Stromal cell of bone marrow (primary cell): ENCODE measurements around the gene PPARG.
A peak's percentile ranks its signal among the peaks of the same experiment; 100 is the strongest.
"Not testable (repeated sequence)": the region's sequence is repeated elsewhere in the genome, so short reads cannot be mapped to it uniquely, and the experiment has no call there.

Source experiments
- DNase-seq: peaks from one replicate; pipeline ENCODE4 v3.0.0-alpha.2; 2012; ENCODE audit warnings: low read depth

PPARG gene

DNA sequence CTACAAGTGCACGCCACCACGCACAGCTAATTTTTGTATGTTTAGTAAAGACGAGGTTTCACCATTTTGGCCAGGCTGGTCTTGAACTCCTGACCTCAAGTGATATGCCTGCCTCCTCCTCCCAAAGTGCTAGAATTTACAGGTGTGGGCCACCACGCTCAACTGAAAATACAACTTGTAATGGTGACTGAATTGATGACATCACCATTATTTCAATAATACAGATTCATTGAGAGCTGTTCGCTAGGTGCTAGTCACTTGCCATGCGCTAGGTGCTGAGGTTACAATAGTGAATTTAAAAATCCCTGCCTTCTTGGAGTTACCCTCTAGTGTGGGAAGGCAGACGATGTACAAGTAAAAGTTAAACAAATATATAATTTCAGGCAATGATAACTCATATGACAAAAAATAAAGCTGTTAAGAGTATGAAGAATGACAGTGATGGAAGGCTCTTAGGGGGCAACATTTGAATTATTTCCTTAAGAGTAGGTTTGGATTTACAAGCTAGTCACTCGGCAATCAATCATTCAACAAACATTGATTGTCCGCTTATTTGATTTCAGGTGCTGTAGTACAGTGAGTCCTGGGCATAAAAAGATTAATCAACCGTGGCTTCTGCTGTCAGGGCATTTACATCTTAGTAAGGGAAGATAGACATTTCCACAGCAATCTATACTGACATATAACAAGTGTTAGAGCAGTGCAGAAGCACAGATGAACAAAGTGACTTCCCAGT lies 9.1 kb upstream of the PPARG start:
- no peak for DNase-seq

DNA sequence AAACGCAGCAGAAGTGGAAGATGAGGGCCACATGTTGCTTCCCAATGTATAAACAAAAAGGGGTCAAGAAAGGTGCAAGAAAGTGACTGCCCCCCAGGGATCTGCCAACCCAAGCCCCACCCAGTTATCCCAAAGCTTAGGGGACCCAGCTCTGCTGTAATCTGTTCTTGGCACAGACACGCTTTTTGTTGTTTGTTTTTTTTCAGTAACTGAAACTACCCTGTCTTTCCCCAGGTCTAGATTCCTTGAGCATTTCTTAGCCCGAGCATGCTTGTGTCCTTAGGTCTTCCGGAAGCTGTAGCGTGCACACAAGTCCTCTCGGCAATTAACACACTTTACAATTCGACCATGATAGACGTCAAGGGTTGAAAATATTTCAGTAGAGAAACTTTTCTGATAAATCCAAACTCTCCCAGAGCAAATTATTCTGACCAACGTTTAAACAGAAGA lies 8.5 kb upstream of the PPARG start:
- no peak for DNase-seq

GRCh38 chr3:12284591-12284990 lies 4.3 kb upstream of the PPARG start:
- DNase-seq, result no peak

- no peak for DNase-seq
These were observed 3.8 kb upstream of the PPARG start for GRCh38 chr3:12285003-12285555.

GRCh38 chr3:12285779-12286178 lies 3.1 kb upstream of the PPARG start:
- DNase-seq, result not testable (repeated sequence)

DNA sequence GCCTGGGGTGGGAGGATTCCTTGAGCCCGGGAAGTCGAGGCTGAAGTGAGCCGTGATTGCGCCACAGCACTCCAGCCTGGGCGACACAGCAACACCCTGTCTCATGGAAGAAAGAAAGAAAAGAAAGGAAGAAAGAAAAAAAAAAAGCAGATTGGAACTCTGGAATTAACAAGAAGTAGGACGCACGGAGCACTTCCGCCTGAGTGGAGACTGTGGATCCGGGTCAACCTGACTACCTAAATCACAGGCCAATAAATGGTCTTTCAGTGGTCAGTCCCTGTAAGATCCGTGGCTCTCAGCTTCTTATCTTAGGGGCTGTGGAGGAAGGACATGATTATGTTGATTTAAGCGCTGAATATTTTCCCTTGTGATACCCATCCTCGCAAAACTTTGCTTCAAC lies 2.4 kb upstream of the PPARG start:
- DNase-seq, result no peak

DNA sequence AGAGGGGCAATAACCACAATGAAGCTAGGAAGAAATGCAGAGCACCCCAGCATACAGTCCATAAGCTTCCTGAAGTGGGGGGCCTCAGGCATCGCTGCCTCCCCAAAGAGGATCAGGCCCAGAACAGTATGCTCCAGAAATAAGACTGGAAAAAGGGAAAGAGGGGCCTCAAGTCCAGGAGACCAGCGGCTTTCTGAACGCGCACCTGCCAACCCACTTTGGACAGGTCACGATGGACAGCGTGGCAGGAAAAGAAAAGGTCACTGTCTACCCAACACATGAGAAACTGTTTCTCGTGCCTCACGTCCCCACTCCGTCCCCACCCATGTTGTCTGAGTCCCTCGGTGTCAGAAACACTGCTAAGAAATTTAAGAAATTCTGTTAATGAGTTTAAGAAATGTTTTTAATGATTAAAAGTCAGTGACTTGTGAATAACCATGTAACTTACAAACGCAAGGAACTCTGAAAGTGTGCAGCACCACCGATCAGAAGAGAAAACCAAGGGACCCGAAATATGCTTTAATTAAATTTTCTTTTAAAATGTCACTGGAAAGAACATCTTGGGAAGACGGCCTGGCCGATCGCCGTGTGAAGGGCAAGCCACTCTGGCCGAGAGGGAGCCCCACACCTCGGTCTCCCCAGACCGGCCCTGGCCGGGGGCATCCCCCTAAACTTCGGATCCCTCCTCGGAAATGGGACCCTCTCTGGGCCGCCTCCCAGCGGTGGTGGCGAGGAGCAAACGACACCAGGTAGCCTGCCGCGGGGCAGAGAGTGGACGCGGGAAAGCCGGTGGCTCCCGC lies 1.7 kb upstream of the PPARG start:
- no peak for DNase-seq

GRCh38 chr3:12287727-12288181 lies 1.1 kb upstream of the PPARG start:
- DNase-seq, result no peak

DNA sequence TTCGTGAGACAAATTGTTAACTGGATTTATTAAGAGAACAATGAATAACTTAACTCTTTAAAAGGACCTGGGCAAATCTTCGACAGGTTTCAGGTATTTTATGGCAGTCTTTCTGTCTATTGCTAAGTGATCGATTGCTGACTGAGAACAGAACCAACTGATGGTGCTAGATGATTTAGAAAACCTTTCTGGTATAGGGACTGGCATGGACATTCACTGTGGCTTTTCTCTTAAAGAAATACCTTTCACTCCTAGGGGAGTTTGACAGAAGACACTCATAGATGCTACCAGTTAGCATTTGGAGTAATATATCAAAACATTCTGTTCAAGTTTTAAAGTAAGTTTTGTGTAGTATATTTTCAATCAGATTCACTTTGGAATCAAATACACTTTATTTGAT lies 654 bp downstream of the PPARG start:
- DNase-seq, result no peak

GRCh38 chr3:12292770-12293169 lies 3.9 kb downstream of the PPARG start:
- no peak for DNase-seq

GRCh38 chr3:12294885-12295580 lies 6.2 kb downstream of the PPARG start:
- DNase-seq, result no peak

- no peak for DNase-seq
These were observed 7.6 kb downstream of the PPARG start for GRCh38 chr3:12296511-12296910.

- no peak for DNase-seq
These were observed 10.2 kb downstream of the PPARG start for GRCh38 chr3:12299026-12299425.

DNA sequence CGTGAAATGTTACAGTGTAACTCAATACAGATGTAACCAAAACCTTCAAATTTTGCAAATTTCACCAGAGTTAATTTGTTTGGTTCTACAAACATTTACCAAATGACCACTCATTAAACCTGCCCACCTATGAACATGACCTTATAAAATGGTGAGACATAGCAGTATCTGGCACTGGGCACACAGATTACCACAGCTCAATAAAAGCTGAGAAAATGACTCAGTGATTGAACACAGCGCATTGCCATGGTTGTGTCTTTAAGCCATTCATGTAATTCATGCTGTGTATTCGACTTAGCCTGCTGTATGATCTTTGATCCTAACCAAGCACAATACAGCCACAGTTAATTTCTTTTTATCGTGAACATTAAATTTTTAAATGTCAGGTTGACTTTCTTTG lies 11.3 kb downstream of the PPARG start:
- DNase-seq, result no peak

GRCh38 chr3:12301031-12301430 lies 12.2 kb downstream of the PPARG start:
- DNase-seq, result no peak

DNA sequence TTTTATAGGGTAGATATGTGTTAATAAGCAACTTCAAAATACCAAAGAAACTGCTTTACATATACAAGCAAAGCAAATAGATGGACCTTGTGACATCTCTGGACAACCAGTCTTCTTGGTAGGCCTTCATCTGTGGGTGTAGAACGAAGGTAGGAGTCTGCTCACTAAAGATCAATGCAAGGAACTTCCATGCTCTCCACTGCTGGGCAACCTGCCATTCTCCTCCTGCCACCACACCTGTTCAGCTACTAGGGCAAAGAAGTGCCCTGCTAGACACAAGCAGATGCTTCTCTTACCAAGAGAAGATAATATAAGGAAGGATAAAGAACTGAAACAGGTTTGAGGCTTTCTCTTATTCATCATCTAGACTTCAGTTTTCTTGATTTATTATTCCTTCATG lies 12.6 kb downstream of the PPARG start:
- no peak for DNase-seq

DNA sequence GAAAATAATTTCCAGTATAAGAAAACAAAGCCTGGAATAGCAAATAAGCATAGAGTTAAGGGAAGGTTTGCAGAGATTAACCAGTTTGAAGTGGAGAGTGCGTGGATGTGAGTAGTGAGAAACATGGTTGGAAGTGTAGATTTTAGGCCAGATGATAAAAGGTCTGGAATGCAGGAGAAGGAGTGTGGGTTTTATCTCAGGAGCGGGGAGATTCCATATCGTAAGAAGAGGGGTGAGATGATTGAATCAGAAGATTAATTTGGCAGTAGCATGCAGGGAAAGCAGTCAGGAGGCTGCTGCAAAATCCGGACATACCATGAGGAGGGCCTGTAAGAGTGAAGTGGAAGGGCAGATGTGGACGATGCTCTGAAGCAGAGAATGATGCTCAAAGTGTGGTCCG lies 13.7 kb downstream of the PPARG start:
- no peak for DNase-seq

DNA sequence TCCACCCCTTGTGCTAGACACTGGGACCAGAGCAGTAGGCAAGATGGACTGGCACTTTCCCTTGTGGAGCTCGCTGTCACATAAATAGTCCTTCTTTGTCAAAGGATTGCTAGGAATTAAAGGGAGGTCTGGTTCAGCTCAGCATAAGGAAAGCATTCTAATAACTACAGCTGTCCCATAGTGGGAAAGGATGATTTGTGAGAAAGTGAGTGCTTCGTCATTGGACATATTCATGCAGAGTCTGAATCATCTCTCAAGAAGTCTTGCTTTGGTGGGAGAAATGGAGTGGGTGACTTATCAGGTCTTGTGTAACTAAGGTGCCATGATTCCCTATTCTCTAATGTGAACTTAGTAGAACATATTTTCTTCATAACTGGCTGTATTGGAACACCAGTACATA lies 14.7 kb downstream of the PPARG start:
- DNase-seq, result peak; percentile 75

GRCh38 chr3:12303993-12304392 lies 15.1 kb downstream of the PPARG start:
- DNase-seq, result no peak

GRCh38 chr3:12307136-12307535 lies 18.3 kb downstream of the PPARG start:
- no peak for DNase-seq

DNA sequence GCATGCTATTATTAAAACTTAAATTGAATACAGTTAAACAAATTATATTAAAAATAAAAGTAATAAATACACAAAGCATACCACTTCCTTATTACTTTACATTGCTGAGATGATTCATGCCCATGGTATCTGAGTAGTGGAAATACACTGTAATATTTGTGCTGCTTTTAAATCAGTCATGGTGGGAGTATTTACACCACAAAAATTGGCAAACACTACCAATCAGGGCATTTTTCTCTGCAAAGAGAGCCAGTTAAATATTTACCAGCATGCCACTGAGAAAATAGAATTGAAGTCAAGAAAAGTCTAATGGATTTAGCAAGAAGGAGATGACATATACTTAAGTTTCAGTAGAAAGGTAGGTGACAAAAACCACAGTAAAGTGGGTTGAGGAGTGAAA lies 19.6 kb downstream of the PPARG start:
- peak; percentile 68 for DNase-seq

GRCh38 chr3:12309716-12310115 lies 20.8 kb downstream of the PPARG start:
- no peak for DNase-seq

DNA sequence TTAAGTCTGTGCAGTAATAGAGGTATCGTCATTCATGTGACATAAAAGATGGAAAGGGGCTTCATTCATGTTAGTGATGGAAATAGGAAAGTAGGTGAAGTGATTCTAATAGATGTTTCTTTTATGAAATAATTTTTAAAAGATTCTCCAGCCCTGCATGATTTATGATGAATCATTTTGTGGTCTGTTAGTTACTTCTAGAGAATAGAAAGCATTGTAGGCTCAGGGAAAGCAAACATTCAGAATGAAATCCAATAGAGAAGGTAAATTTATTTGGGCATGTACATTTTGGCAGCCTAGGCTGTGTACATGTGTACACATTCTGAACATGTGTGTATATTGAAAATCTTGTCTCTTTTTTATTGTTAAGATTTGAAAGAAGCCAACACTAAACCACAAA lies 23.1 kb downstream of the PPARG start:
- DNase-seq, result no peak
